GM19043 (cell line): ENCODE measurements around the gene ATF7IP.

Experiments
- ATAC-seq: cut with Tn5 transposase; IDR thresholded peaks from one replicate; pipeline ENCODE4 v1.9.1; 2021; ENCODE audit warnings: low read depth; ENCODE audit not compliant: unreplicated experiment

ATF7IP gene

GRCh38 chr12:14548609-14549008 is 183.1 kb downstream of the ATF7IP start:
- no peak for ATAC-seq
